ENCODE data around the gene TMEM63B. TPM values are rescaled to one million over a fixed set of nuclear protein-coding genes. Genes with fewer than 3 reads are reported as not detected.

Gene TMEM63B
- total RNA-seq, 2 experiments from 2014 or later: 11.4 to 12.8 TPM

DNA sequence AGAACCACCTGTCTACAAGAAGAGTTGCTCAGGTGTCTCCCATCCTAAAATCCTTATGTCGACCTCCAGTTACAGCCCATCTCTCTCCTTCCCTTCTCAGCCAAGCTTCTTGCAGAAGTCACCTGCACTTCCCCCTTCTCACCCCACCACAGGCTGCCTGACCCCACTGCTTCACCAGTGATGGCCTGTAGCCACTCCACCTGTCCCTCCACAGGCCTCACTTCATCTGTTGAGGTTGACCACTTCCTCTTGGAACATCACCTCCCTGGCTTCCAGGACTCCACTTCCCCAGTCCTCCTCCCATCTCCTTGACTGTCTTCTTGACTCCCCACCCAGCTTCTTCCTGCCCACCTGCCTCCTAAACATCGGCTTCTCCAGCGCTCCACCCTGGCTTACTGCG is 25.5 kb upstream of the TMEM63B start:
- no peak overlapping the region for H3K4me3 ChIP-seq (ENCODE audit: low read length)
- H3K36me3 Mint-ChIP-seq (ENCODE audit: low read depth): peaks cover 22% of the 10 kb centered on the region
- no peak overlapping the region for H3K27ac ChIP-seq (ENCODE audit: low read depth in 1 of 2, low read length in 2 of 2)
- no peaks in the 10 kb centered on the region for H3K27me3 Mint-ChIP-seq
- no peak overlapping the region for H3K4me3 Mint-ChIP-seq
- TF ChIP-seq, protein P1, sequence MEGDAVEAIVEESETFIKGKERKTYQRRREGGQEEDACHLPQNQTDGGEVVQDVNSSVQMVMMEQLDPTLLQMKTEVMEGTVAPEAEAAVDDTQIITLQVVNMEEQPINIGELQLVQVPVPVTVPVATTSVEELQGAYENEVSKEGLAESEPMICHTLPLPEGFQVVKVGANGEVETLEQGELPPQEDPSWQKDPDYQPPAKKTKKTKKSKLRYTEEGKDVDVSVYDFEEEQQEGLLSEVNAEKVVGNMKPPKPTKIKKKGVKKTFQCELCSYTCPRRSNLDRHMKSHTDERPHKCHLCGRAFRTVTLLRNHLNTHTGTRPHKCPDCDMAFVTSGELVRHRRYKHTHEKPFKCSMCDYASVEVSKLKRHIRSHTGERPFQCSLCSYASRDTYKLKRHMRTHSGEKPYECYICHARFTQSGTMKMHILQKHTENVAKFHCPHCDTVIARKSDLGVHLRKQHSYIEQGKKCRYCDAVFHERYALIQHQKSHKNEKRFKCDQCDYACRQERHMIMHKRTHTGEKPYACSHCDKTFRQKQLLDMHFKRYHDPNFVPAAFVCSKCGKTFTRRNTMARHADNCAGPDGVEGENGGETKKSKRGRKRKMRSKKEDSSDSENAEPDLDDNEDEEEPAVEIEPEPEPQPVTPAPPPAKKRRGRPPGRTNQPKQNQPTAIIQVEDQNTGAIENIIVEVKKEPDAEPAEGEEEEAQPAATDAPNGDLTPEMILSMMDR (IDR thresholded peaks at IDR 0.05): no peak
- H3K4me1 ChIP-seq (ENCODE audit: insufficient read depth, low read length): no peaks in the 10 kb centered on the region
- peaks cover 19% of the 10 kb centered on the region for H3K4me1 Mint-ChIP-seq (ENCODE audit: low read depth)
- no peaks in the 10 kb centered on the region for H3K27me3 ChIP-seq (ENCODE audit: control insufficient read depth in 1 of 2, insufficient read depth in 2 of 2, low read length in 2 of 2)
- ChIA-PET CTCF (interaction anchor here (0.9 kb wide), 1 partner anchor 50 kb away, joined by 3 read pairs; no protein-coding TSS in a partner anchor), POLR2A (no interaction called here)
- no peaks in the 10 kb centered on the region for H3K9me3 ChIP-seq (ENCODE audit: control insufficient read depth in 1 of 2, insufficient read depth in 1 of 2, low read length in 2 of 2)
- H3K36me3 ChIP-seq (ENCODE audit: insufficient read depth, low read length): peaks cover 20% of the 10 kb centered on the region
- H3K9me3 Mint-ChIP-seq: no peaks in the 10 kb centered on the region
- intact Hi-C loops (cut with DNase I, micrococcal nuclease): no loop called here
- DNase-seq (no peak), ATAC-seq (ENCODE audit: poor library complexity) (no peak)
- peak overlapping the region; percentile 16 for H3K27ac Mint-ChIP-seq

DNA sequence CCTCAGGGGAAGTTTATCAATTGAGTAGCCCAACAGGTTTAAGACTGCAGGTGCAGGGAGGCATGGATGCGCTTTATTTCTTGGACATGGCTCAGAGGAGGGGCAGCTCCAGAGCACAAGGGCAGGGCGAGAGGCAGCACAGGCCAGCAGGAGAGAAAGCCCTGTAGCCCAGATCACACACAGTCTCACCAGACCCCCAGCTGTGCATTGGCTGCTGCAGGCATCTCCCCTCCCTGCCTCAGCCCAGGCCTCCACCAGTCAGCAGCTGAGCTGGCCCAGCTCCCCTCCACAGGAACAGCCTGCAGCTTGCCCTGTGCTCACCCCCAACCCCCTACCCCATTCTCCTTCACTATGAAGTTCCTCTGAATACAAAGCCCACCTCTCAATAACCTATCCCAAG is 24.8 kb upstream of the TMEM63B start:
- ChIA-PET POLR2A (no interaction called here), CTCF (interaction anchor here (0.9 kb wide), 1 partner anchor 49 kb away, joined by 3 read pairs; no protein-coding TSS in a partner anchor)
- TF ChIP-seq, protein P1 (IDR thresholded peaks at IDR 0.05): no peak
- Histone ChIP-seq H3K27ac (ENCODE audit: low read depth in 1 of 2, low read length in 2 of 2) (no peak overlapping the region), H3K27me3 (ENCODE audit: control insufficient read depth in 1 of 2, insufficient read depth in 2 of 2, low read length in 2 of 2) (no peaks in the 10 kb centered on the region), H3K36me3 (ENCODE audit: insufficient read depth, low read length) (peaks cover 24% of the 10 kb centered on the region), H3K9me3 (ENCODE audit: control insufficient read depth in 1 of 2, insufficient read depth in 1 of 2, low read length in 2 of 2) (no peaks in the 10 kb centered on the region), H3K4me1 (ENCODE audit: insufficient read depth, low read length) (no peaks in the 10 kb centered on the region), H3K4me3 (ENCODE audit: low read length) (no peak overlapping the region)
- Mint-ChIP-seq H3K9me3 (no peaks in the 10 kb centered on the region), H3K4me3 (no peak overlapping the region), H3K27ac (peak overlapping the region; percentile 16), H3K4me1 (ENCODE audit: low read depth) (peaks cover 19% of the 10 kb centered on the region), H3K36me3 (ENCODE audit: low read depth) (peaks cover 23% of the 10 kb centered on the region), H3K27me3 (no peaks in the 10 kb centered on the region)
- DNase-seq: no peak
- no peak for ATAC-seq (ENCODE audit: poor library complexity)
- intact Hi-C loops (cut with DNase I, micrococcal nuclease): no loop called here

DNA sequence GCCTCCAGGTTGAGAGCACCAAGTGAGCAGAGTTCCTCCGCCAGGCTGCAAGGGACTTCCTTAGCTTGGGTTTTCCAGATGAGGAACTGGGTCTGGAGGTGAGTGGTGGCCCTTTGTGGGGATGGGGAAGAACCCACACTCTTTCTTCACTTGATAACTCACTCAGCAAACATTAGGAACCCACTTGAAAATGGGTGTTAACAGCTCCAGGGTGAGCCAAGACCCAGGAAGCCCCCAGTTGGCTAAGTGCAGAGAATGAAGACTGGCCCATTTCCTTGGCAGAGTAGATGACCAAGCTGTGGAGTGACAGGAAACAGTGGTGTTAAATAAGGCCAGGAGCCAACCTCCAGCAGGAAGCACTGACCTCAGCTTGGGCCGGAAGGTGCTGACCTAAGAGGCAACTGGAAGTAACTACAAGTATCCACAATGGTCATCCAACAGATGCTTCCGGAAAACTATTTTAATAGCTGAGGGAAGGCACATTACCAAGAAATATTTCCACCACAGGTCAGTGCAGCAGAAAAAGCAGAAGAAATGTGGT is 22.8 kb upstream of the TMEM63B start:
- TF ChIP-seq, protein P1 (IDR thresholded peaks at IDR 0.05): no peak
- Mint-ChIP-seq H3K36me3 (ENCODE audit: low read depth) (peaks cover 39% of the 10 kb centered on the region), H3K4me3 (no peak overlapping the region), H3K27ac (no peak overlapping the region), H3K4me1 (ENCODE audit: low read depth) (peaks cover 19% of the 10 kb centered on the region), H3K27me3 (no peaks in the 10 kb centered on the region), H3K9me3 (no peaks in the 10 kb centered on the region)
- Histone ChIP-seq H3K4me3 (ENCODE audit: low read length) (no peak overlapping the region), H3K4me1 (ENCODE audit: insufficient read depth, low read length) (no peaks in the 10 kb centered on the region), H3K9me3 (ENCODE audit: control insufficient read depth in 1 of 2, insufficient read depth in 1 of 2, low read length in 2 of 2) (no peaks in the 10 kb centered on the region), H3K27ac (ENCODE audit: low read depth in 1 of 2, low read length in 2 of 2) (no peak overlapping the region), H3K27me3 (ENCODE audit: control insufficient read depth in 1 of 2, insufficient read depth in 2 of 2, low read length in 2 of 2) (no peaks in the 10 kb centered on the region), H3K36me3 (ENCODE audit: insufficient read depth, low read length) (peaks cover 28% of the 10 kb centered on the region)
- intact Hi-C loops (cut with DNase I, micrococcal nuclease): no loop called here
- no peak for ATAC-seq (ENCODE audit: poor library complexity)
- no peak for DNase-seq
- CTCF ChIA-PET: no interaction called here
- POLR2A ChIA-PET: no interaction called here
